Measurements from ENCODE around the gene PRR15.

Gene PRR15

GRCh38 chr7:29604052-29604451 is 40.4 kb downstream of the PRR15 start:
- Histone ChIP-seq H3K4me2 (ENCODE audit: insufficient read depth, low read length) (no peak overlapping the region), H2AFZ (ENCODE audit: low read depth, low read length) (no peak overlapping the region), H3K9me3 (ENCODE audit: insufficient read depth, low read length, severe bottlenecking) (no peaks in the 10 kb centered on the region), H3K4me1 (ENCODE audit: insufficient read depth, low read length) (no peaks in the 10 kb centered on the region), H4K20me1 (ENCODE audit: insufficient read depth, low read length) (no peaks in the 10 kb centered on the region), H3K36me3 (ENCODE audit: insufficient read depth, low read length) (no peaks in the 10 kb centered on the region), H3K4me3 (ENCODE audit: low read depth in 1 of 2, low read length in 2 of 2) (no peak overlapping the region), H3K79me2 (ENCODE audit: insufficient read depth, low read length) (no peaks in the 10 kb centered on the region), H3K9ac (ENCODE audit: low read depth, low read length) (no peak overlapping the region), H3K27ac (ENCODE audit: low read length) (no peak overlapping the region), H3K27me3 (ENCODE audit: insufficient read depth, low read length, poor library complexity) (no peaks in the 10 kb centered on the region)
- ATAC-seq (ENCODE audit: insufficient read depth, low read depth) (no peak), DNase-seq (no peak)
- TF ChIP-seq CTCF (IDR thresholded peaks at IDR 0.05; ENCODE audit: borderline replicate concordance, extremely low read depth, low read length, poor library complexity, severe bottlenecking) (no peak), EZH2 (IDR thresholded peaks at IDR 0.05; ENCODE audit: borderline replicate concordance, low read depth, low read length, severe bottlenecking) (no peak)

- Histone ChIP-seq H3K4me2 (ENCODE audit: insufficient read depth, low read length) (no peak overlapping the region), H3K79me2 (ENCODE audit: insufficient read depth, low read length) (no peaks in the 10 kb centered on the region), H3K27me3 (ENCODE audit: insufficient read depth, low read length, poor library complexity) (no peaks in the 10 kb centered on the region), H3K9me3 (ENCODE audit: insufficient read depth, low read length, severe bottlenecking) (no peaks in the 10 kb centered on the region), H4K20me1 (ENCODE audit: insufficient read depth, low read length) (no peaks in the 10 kb centered on the region), H3K36me3 (ENCODE audit: insufficient read depth, low read length) (no peaks in the 10 kb centered on the region), H3K4me1 (ENCODE audit: insufficient read depth, low read length) (no peaks in the 10 kb centered on the region), H3K27ac (ENCODE audit: low read length) (no peak overlapping the region), H3K4me3 (ENCODE audit: low read depth in 1 of 2, low read length in 2 of 2) (no peak overlapping the region), H2AFZ (ENCODE audit: low read depth, low read length) (no peak overlapping the region), H3K9ac (ENCODE audit: low read depth, low read length) (no peak overlapping the region)
- no peak for TF ChIP-seq EZH2 (IDR thresholded peaks at IDR 0.05; ENCODE audit: borderline replicate concordance, low read depth, low read length, severe bottlenecking)
- TF ChIP-seq CTCF (IDR thresholded peaks at IDR 0.05; ENCODE audit: borderline replicate concordance, extremely low read depth, low read length, poor library complexity, severe bottlenecking): no peak
- ATAC-seq (ENCODE audit: insufficient read depth, low read depth) (no peak), DNase-seq (no peak)
Observed at GRCh38 chr7:29604702-29605101, 41.1 kb downstream of the PRR15 start.

GRCh38 chr7:29605671-29606070 is 42.0 kb downstream of the PRR15 start:
- TF ChIP-seq CTCF (IDR thresholded peaks at IDR 0.05; ENCODE audit: borderline replicate concordance, extremely low read depth, low read length, poor library complexity, severe bottlenecking) (no peak), EZH2 (IDR thresholded peaks at IDR 0.05; ENCODE audit: borderline replicate concordance, low read depth, low read length, severe bottlenecking) (no peak)
- no peaks in the 10 kb centered on the region for H3K9me3 ChIP-seq (ENCODE audit: insufficient read depth, low read length, severe bottlenecking)
- no peak overlapping the region for H2AFZ ChIP-seq (ENCODE audit: low read depth, low read length)
- no peaks in the 10 kb centered on the region for H4K20me1 ChIP-seq (ENCODE audit: insufficient read depth, low read length)
- H3K4me3 ChIP-seq (ENCODE audit: low read depth in 1 of 2, low read length in 2 of 2): no peak overlapping the region
- no peak overlapping the region for H3K9ac ChIP-seq (ENCODE audit: low read depth, low read length)
- no peak overlapping the region for H3K4me2 ChIP-seq (ENCODE audit: insufficient read depth, low read length)
- H3K27ac ChIP-seq (ENCODE audit: low read length): no peak overlapping the region
- H3K27me3 ChIP-seq (ENCODE audit: insufficient read depth, low read length, poor library complexity): no peaks in the 10 kb centered on the region
- ATAC-seq (ENCODE audit: insufficient read depth, low read depth) (no peak), DNase-seq (no peak)
- H3K36me3 ChIP-seq (ENCODE audit: insufficient read depth, low read length): no peaks in the 10 kb centered on the region
- H3K79me2 ChIP-seq (ENCODE audit: insufficient read depth, low read length): no peaks in the 10 kb centered on the region
- H3K4me1 ChIP-seq (ENCODE audit: insufficient read depth, low read length): no peaks in the 10 kb centered on the region

GRCh38 chr7:29606287-29606721 is 42.7 kb downstream of the PRR15 start:
- no peaks in the 10 kb centered on the region for H4K20me1 ChIP-seq (ENCODE audit: insufficient read depth, low read length)
- H3K9me3 ChIP-seq (ENCODE audit: insufficient read depth, low read length, severe bottlenecking): no peaks in the 10 kb centered on the region

More at GRCh38 chr7:29606287-29606721, 42.7 kb downstream of the PRR15 start:
- H3K27ac ChIP-seq (ENCODE audit: low read length): no peak overlapping the region
- no peaks in the 10 kb centered on the region for H3K4me1 ChIP-seq (ENCODE audit: insufficient read depth, low read length)
- no peaks in the 10 kb centered on the region for H3K27me3 ChIP-seq (ENCODE audit: insufficient read depth, low read length, poor library complexity)
- H3K79me2 ChIP-seq (ENCODE audit: insufficient read depth, low read length): no peaks in the 10 kb centered on the region
- no peak overlapping the region for H3K4me2 ChIP-seq (ENCODE audit: insufficient read depth, low read length)
- TF ChIP-seq CTCF (IDR thresholded peaks at IDR 0.05; ENCODE audit: borderline replicate concordance, extremely low read depth, low read length, poor library complexity, severe bottlenecking) (no peak), EZH2 (IDR thresholded peaks at IDR 0.05; ENCODE audit: borderline replicate concordance, low read depth, low read length, severe bottlenecking) (no peak)
- H2AFZ ChIP-seq (ENCODE audit: low read depth, low read length): no peak overlapping the region
- ATAC-seq (ENCODE audit: insufficient read depth, low read depth) (no peak), DNase-seq (no peak)
- H3K9ac ChIP-seq (ENCODE audit: low read depth, low read length): no peak overlapping the region
- no peak overlapping the region for H3K4me3 ChIP-seq (ENCODE audit: low read depth in 1 of 2, low read length in 2 of 2)
- H3K36me3 ChIP-seq (ENCODE audit: insufficient read depth, low read length): no peaks in the 10 kb centered on the region

All from DND-41 (cell line).